IMR-90 (cell line): ENCODE results near the gene ZSWIM9.

ENCODE experiments used
- CTCF ChIP-seq: conservative IDR thresholded peaks from 2 replicates; pipeline ENCODE4 v1.5.1; 2012; ENCODE audit warnings: mild to moderate bottlenecking, low read depth, low read length, improper control_type of control experiment
- FOS ChIP-seq: fragments of 150-350 bp; IDR thresholded peaks from 2 replicates; pipeline ENCODE4 v1.6.1; 2016; ENCODE audit warnings: low read depth, low read length
- MAZ ChIP-seq: IDR thresholded peaks from 2 replicates; pipeline ENCODE4 v1.6.1; 2012; ENCODE audit warnings: low read depth, mild to moderate bottlenecking, low read length, improper control_type of control experiment, moderate library complexity, borderline replicate concordance
- POLR2A ChIP-seq: IDR thresholded peaks from 2 replicates; pipeline ENCODE4 v1.6.1; 2012; ENCODE audit warnings: mild to moderate bottlenecking, low read depth, low read length
- RAD21 ChIP-seq: IDR thresholded peaks from 2 replicates; pipeline ENCODE4 v1.6.1; 2012; ENCODE audit warnings: low read length, improper control_type of control experiment

DNA sequence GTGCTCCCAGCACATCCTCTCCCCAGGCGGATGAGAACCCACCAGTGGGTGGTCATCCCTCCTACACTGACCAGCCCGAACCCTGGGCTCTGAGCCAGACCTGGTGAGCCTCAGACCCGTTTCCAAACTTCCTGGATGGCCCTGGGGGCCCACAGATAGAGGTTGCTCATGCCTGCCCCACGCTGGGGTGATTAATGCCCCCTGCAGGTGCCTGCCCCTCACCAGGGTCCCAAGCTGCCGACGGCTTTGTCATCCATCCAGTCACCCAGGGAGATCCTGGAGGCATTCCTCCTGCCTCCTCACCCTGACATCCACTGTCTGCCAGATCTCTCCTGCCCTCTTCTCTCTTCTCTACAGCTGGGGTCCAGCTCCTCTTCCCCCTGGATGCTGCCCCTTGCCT, 31.4 kb upstream of the ZSWIM9 start:
- no peak for TF ChIP-seq POLR2A
- no peak for TF ChIP-seq CTCF
- TF ChIP-seq FOS: no peak
- TF ChIP-seq RAD21: no peak
- no peak for TF ChIP-seq MAZ
